ENCODE results near the gene POF1B. TPM values are rescaled to one million over a fixed set of nuclear protein-coding genes. Genes with fewer than 3 reads are reported as not detected.
"Not testable (repeated sequence)": the region's sequence is repeated elsewhere in the genome, so short reads cannot be mapped to it uniquely, and the experiment has no call there.

POF1B gene
- total and polyA plus RNA-seq, 5 donors from 2014 or later, result 0.44 to 0.59 (median 0.53) TPM; not detected in 1

- Mint-ChIP-seq H3K36me3 (no peaks in the 10 kb centered on the region), H3K27ac (no peak overlapping the region), H3K4me1 (no peaks in the 10 kb centered on the region), H3K4me3 (no peak overlapping the region), H3K27me3 (no peaks in the 10 kb centered on the region), H3K9me3 (peaks cover 0 to 3% (median 0%) of the 10 kb centered on the region in 7 donors)
- no peaks in the 10 kb centered on the region for H3K36me3 ChIP-seq (ENCODE audit: control insufficient read depth, insufficient read depth, low read length)
- H3K27me3 ChIP-seq (ENCODE audit: control insufficient read depth, insufficient read depth, low read length), result no peaks in the 10 kb centered on the region
- H3K4me1 ChIP-seq (ENCODE audit: control insufficient read depth, insufficient read depth, low read length, poor library complexity, severe bottlenecking), result no peaks in the 10 kb centered on the region
- H3K27ac ChIP-seq (ENCODE audit: insufficient read depth, low read length, poor library complexity, severe bottlenecking), result no peak overlapping the region
- H3K4me3 ChIP-seq (ENCODE audit: low read depth, low read length), result no peak overlapping the region
- no peak for ATAC-seq (ENCODE audit: low read depth in 2 of 2)
- no peaks in the 10 kb centered on the region for H3K9me3 ChIP-seq (ENCODE audit: control insufficient read depth in 2 of 2, low read length in 2 of 2)
- no peak for DNase-seq
Measured at GRCh38 chrX:85375333-85375738, 4.1 kb downstream of the POF1B start.

DNA sequence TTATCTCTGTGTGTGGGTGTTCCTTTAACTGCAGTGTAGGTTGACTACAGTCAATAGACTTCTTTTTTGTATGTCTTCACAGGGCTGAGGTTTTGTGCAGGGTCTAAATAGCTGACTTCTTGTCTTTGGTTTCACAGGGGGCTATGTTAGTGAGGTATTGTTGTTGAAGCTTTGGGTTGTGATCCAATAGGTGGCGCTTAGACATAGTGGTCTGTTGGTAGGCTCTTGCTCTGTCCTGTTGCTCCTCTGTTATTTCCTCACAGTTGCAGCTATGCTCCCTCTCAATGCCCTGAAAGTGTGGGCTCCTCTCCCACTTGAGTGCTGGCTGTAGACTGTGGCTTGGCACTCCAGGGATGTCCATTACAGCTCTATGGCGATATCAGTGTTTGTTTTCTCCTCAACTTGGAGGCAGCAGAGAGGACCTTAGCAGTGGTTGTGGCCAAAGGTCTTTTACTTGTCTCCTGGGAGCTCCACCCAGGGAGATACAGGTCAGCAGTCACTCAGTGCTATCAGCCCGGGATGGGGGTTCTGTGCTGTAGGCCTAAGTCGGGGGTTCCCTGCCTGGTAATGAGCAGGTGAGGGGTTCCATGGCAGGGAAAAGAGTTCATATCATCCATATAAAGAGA is 14.0 kb downstream of the POF1B start:
- no peak overlapping the region for H3K27ac Mint-ChIP-seq
- H3K27me3 Mint-ChIP-seq, result no peaks in the 10 kb centered on the region
- no peak overlapping the region for H3K4me3 Mint-ChIP-seq
- H3K9me3 Mint-ChIP-seq, result peaks cover 0 to 12% (median 0%) of the 10 kb centered on the region in 7 donors
- no peaks in the 10 kb centered on the region for H3K4me1 Mint-ChIP-seq
- H3K27me3 ChIP-seq (ENCODE audit: control insufficient read depth, insufficient read depth, low read length), result no peaks in the 10 kb centered on the region
- no peaks in the 10 kb centered on the region for H3K36me3 Mint-ChIP-seq
- H3K27ac ChIP-seq (ENCODE audit: insufficient read depth, low read length, poor library complexity, severe bottlenecking), result no peak overlapping the region
- no peak for DNase-seq
- H3K4me3 ChIP-seq (ENCODE audit: low read depth, low read length), result no peak overlapping the region
- no peak for ATAC-seq (ENCODE audit: low read depth in 2 of 2)
- no peaks in the 10 kb centered on the region for H3K9me3 ChIP-seq (ENCODE audit: control insufficient read depth in 2 of 2, low read length in 2 of 2)
- no peaks in the 10 kb centered on the region for H3K4me1 ChIP-seq (ENCODE audit: control insufficient read depth, insufficient read depth, low read length, poor library complexity, severe bottlenecking)
- H3K36me3 ChIP-seq (ENCODE audit: control insufficient read depth, insufficient read depth, low read length), result no peaks in the 10 kb centered on the region

GRCh38 chrX:85359051-85359450 is 20.4 kb downstream of the POF1B start:
- no peaks in the 10 kb centered on the region for H3K27me3 ChIP-seq (ENCODE audit: control insufficient read depth, insufficient read depth, low read length)
- H3K36me3 Mint-ChIP-seq, result no peaks in the 10 kb centered on the region
- no peaks in the 10 kb centered on the region for H3K36me3 ChIP-seq (ENCODE audit: control insufficient read depth, insufficient read depth, low read length)
- no peak overlapping the region for H3K27ac ChIP-seq (ENCODE audit: insufficient read depth, low read length, poor library complexity, severe bottlenecking)
- peaks cover 0 to 15% (median 3%) of the 10 kb centered on the region in 7 donors for H3K9me3 Mint-ChIP-seq
- H3K4me1 Mint-ChIP-seq, result no peaks in the 10 kb centered on the region
- H3K4me1 ChIP-seq (ENCODE audit: control insufficient read depth, insufficient read depth, low read length, poor library complexity, severe bottlenecking), result no peaks in the 10 kb centered on the region
- no peaks in the 10 kb centered on the region for H3K9me3 ChIP-seq (ENCODE audit: control insufficient read depth in 2 of 2, low read length in 2 of 2)
- DNase-seq, result no peak
- no peak overlapping the region for H3K4me3 ChIP-seq (ENCODE audit: low read depth, low read length)
- H3K27me3 Mint-ChIP-seq, result no peaks in the 10 kb centered on the region
- H3K27ac Mint-ChIP-seq, result no peak overlapping the region
- H3K4me3 Mint-ChIP-seq, result no peak overlapping the region
- ATAC-seq (ENCODE audit: low read depth in 2 of 2), result no peak

GRCh38 chrX:85345523-85345922 is 33.9 kb downstream of the POF1B start:
- Histone ChIP-seq H3K4me3 (ENCODE audit: low read depth, low read length) (no peak overlapping the region), H3K4me1 (ENCODE audit: control insufficient read depth, insufficient read depth, low read length, poor library complexity, severe bottlenecking) (no peaks in the 10 kb centered on the region), H3K36me3 (ENCODE audit: control insufficient read depth, insufficient read depth, low read length) (no peaks in the 10 kb centered on the region), H3K9me3 (ENCODE audit: control insufficient read depth in 2 of 2, low read length in 2 of 2) (no peaks in the 10 kb centered on the region), H3K27me3 (ENCODE audit: control insufficient read depth, insufficient read depth, low read length) (no peaks in the 10 kb centered on the region), H3K27ac (ENCODE audit: insufficient read depth, low read length, poor library complexity, severe bottlenecking) (no peak overlapping the region)
- ATAC-seq (ENCODE audit: low read depth in 2 of 2) (no peak), DNase-seq (no peak)
- H3K9me3 Mint-ChIP-seq, result no peaks in the 10 kb centered on the region
- H3K4me1 Mint-ChIP-seq, result no peaks in the 10 kb centered on the region
- no peaks in the 10 kb centered on the region for H3K36me3 Mint-ChIP-seq
- H3K4me3 Mint-ChIP-seq, result no peak overlapping the region
- no peak overlapping the region for H3K27ac Mint-ChIP-seq
- no peaks in the 10 kb centered on the region for H3K27me3 Mint-ChIP-seq

- Histone ChIP-seq H3K4me1 (ENCODE audit: control insufficient read depth, insufficient read depth, low read length, poor library complexity, severe bottlenecking) (no peaks in the 10 kb centered on the region), H3K36me3 (ENCODE audit: control insufficient read depth, insufficient read depth, low read length) (no peaks in the 10 kb centered on the region), H3K4me3 (ENCODE audit: low read depth, low read length) (no peak overlapping the region), H3K27me3 (ENCODE audit: control insufficient read depth, insufficient read depth, low read length) (no peaks in the 10 kb centered on the region), H3K27ac (ENCODE audit: insufficient read depth, low read length, poor library complexity, severe bottlenecking) (no peak overlapping the region), H3K9me3 (ENCODE audit: control insufficient read depth in 2 of 2, low read length in 2 of 2) (no peaks in the 10 kb centered on the region)
- H3K27ac Mint-ChIP-seq, result no peak overlapping the region
- no peaks in the 10 kb centered on the region for H3K27me3 Mint-ChIP-seq
- no peak for ATAC-seq (ENCODE audit: low read depth in 2 of 2)
- H3K9me3 Mint-ChIP-seq, result peaks cover 1 to 10% (median 4%) of the 10 kb centered on the region in 7 donors
- no peak overlapping the region for H3K4me3 Mint-ChIP-seq
- no peak for DNase-seq
- H3K4me1 Mint-ChIP-seq, result no peaks in the 10 kb centered on the region
- no peaks in the 10 kb centered on the region for H3K36me3 Mint-ChIP-seq
Measured at GRCh38 chrX:85327060-85327333, 52.5 kb downstream of the POF1B start.

- no peaks in the 10 kb centered on the region for H3K36me3 ChIP-seq (ENCODE audit: control insufficient read depth, insufficient read depth, low read length)
- H3K27ac ChIP-seq (ENCODE audit: insufficient read depth, low read length, poor library complexity, severe bottlenecking), result no peak overlapping the region
- DNase-seq (no peak), ATAC-seq (ENCODE audit: low read depth in 2 of 2) (no peak)
- Mint-ChIP-seq H3K27ac (no peak overlapping the region), H3K27me3 (no peaks in the 10 kb centered on the region), H3K9me3 (peaks cover 1 to 10% (median 4%) of the 10 kb centered on the region in 7 donors), H3K36me3 (no peaks in the 10 kb centered on the region), H3K4me1 (no peaks in the 10 kb centered on the region), H3K4me3 (no peak overlapping the region)
- H3K4me3 ChIP-seq (ENCODE audit: low read depth, low read length), result no peak overlapping the region
- H3K9me3 ChIP-seq (ENCODE audit: control insufficient read depth in 2 of 2, low read length in 2 of 2), result no peaks in the 10 kb centered on the region
- H3K4me1 ChIP-seq (ENCODE audit: control insufficient read depth, insufficient read depth, low read length, poor library complexity, severe bottlenecking), result no peaks in the 10 kb centered on the region
- H3K27me3 ChIP-seq (ENCODE audit: control insufficient read depth, insufficient read depth, low read length), result no peaks in the 10 kb centered on the region
Measured at GRCh38 chrX:85326234-85327059, 53.0 kb downstream of the POF1B start.

- H3K4me1 ChIP-seq (ENCODE audit: control insufficient read depth, insufficient read depth, low read length, poor library complexity, severe bottlenecking); H3K4me3 Mint-ChIP-seq; H3K27me3 ChIP-seq (ENCODE audit: control insufficient read depth, insufficient read depth, low read length); H3K36me3 ChIP-seq (ENCODE audit: control insufficient read depth, insufficient read depth, low read length); H3K4me3 ChIP-seq (ENCODE audit: low read depth, low read length); H3K4me1 Mint-ChIP-seq; H3K27ac ChIP-seq (ENCODE audit: insufficient read depth, low read length, poor library complexity, severe bottlenecking); DNase-seq; H3K9me3 ChIP-seq (ENCODE audit: control insufficient read depth in 2 of 2, low read length in 2 of 2); H3K36me3 Mint-ChIP-seq; H3K27me3 Mint-ChIP-seq; ATAC-seq (ENCODE audit: low read depth in 2 of 2); H3K27ac Mint-ChIP-seq: not testable (repeated sequence)
- H3K9me3 Mint-ChIP-seq, result peaks cover 0 to 10% (median 2%) of the 10 kb centered on the region in 7 donors
Measured at GRCh38 chrX:85311348-85311747, 68.1 kb downstream of the POF1B start.

- Mint-ChIP-seq H3K9me3 (peaks cover 0 to 10% (median 2%) of the 10 kb centered on the region in 7 donors), H3K4me3 (no peak overlapping the region), H3K27me3 (no peaks in the 10 kb centered on the region), H3K36me3 (no peaks in the 10 kb centered on the region), H3K27ac (no peak overlapping the region), H3K4me1 (no peaks in the 10 kb centered on the region)
- DNase-seq (no peak), ATAC-seq (ENCODE audit: low read depth in 2 of 2) (no peak)
- H3K4me3 ChIP-seq (ENCODE audit: low read depth, low read length), result no peak overlapping the region
- no peaks in the 10 kb centered on the region for H3K36me3 ChIP-seq (ENCODE audit: control insufficient read depth, insufficient read depth, low read length)
- H3K27me3 ChIP-seq (ENCODE audit: control insufficient read depth, insufficient read depth, low read length), result no peaks in the 10 kb centered on the region
- H3K4me1 ChIP-seq (ENCODE audit: control insufficient read depth, insufficient read depth, low read length, poor library complexity, severe bottlenecking), result no peaks in the 10 kb centered on the region
- no peak overlapping the region for H3K27ac ChIP-seq (ENCODE audit: insufficient read depth, low read length, poor library complexity, severe bottlenecking)
- H3K9me3 ChIP-seq (ENCODE audit: control insufficient read depth in 2 of 2, low read length in 2 of 2), result no peaks in the 10 kb centered on the region
Measured at GRCh38 chrX:85309717-85310116, 69.7 kb downstream of the POF1B start.

All from CD4-positive, CD25-positive, alpha-beta regulatory T cell (primary cell).